GM12878 (cell line): ENCODE results near the gene CXCL8.
"Not testable (repeated sequence)": the region's sequence is repeated elsewhere in the genome, so short reads cannot be mapped to it uniquely, and the experiment has no call there.

Source experiments
- CEBPB ChIP-seq, 2 experiments: fragments of 150-350 bp in 1 of 2; IDR thresholded peaks; 2 replicates each; pipeline ENCODE4 v1.6.1; 2012 to 2014; ENCODE audit warnings: low read depth in 2 of 2, low read length in 2 of 2, borderline replicate concordance in 1 of 2, inconsistent platforms in 1 of 2
- EZH2 ChIP-seq: IDR thresholded peaks from 2 replicates; pipeline ENCODE4 v1.6.1; 2012; ENCODE audit warnings: low read depth, mild to moderate bottlenecking, control low read depth, inconsistent platforms, low read length, borderline replicate concordance; ENCODE audit not compliant: control insufficient read depth
- POLR2A ChIP-seq: IDR thresholded peaks from 2 replicates; pipeline ENCODE4 v1.6.1; 2011; ENCODE audit warnings: low read depth, mild to moderate bottlenecking, low read length
- RFX5 ChIP-seq: IDR thresholded peaks from 2 replicates; pipeline ENCODE4 v1.6.1; 2011; ENCODE audit warnings: low read depth, low read length, improper control_type of control experiment
- TF ChIP-seq, protein P1 (sequence below): IDR thresholded peaks from 2 replicates; pipeline ENCODE4 v1.6.1; 2012; ENCODE audit warnings: mild to moderate bottlenecking, low read depth, low read length
- TF ChIP-seq, protein P2 (sequence below): fragments of 450-650 bp; IDR thresholded peaks from 2 replicates; pipeline ENCODE4 v1.6.1; 2017; ENCODE audit warnings: antibody characterized with exemption, mild to moderate bottlenecking, moderate library complexity

GRCh38 chr4:73691201-73691600 is 49.2 kb upstream of the CXCL8 start:
- TF ChIP-seq CEBPB (IDR thresholded peaks at IDR 0.05; ENCODE audit: borderline replicate concordance in 1 of 2, low read depth in 2 of 2, low read length in 2 of 2); RFX5; POLR2A; EZH2: not testable (repeated sequence)
- TF ChIP-seq, protein P1, sequence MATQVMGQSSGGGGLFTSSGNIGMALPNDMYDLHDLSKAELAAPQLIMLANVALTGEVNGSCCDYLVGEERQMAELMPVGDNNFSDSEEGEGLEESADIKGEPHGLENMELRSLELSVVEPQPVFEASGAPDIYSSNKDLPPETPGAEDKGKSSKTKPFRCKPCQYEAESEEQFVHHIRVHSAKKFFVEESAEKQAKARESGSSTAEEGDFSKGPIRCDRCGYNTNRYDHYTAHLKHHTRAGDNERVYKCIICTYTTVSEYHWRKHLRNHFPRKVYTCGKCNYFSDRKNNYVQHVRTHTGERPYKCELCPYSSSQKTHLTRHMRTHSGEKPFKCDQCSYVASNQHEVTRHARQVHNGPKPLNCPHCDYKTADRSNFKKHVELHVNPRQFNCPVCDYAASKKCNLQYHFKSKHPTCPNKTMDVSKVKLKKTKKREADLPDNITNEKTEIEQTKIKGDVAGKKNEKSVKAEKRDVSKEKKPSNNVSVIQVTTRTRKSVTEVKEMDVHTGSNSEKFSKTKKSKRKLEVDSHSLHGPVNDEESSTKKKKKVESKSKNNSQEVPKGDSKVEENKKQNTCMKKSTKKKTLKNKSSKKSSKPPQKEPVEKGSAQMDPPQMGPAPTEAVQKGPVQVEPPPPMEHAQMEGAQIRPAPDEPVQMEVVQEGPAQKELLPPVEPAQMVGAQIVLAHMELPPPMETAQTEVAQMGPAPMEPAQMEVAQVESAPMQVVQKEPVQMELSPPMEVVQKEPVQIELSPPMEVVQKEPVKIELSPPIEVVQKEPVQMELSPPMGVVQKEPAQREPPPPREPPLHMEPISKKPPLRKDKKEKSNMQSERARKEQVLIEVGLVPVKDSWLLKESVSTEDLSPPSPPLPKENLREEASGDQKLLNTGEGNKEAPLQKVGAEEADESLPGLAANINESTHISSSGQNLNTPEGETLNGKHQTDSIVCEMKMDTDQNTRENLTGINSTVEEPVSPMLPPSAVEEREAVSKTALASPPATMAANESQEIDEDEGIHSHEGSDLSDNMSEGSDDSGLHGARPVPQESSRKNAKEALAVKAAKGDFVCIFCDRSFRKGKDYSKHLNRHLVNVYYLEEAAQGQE, result not testable (repeated sequence)
- TF ChIP-seq, protein P2, sequence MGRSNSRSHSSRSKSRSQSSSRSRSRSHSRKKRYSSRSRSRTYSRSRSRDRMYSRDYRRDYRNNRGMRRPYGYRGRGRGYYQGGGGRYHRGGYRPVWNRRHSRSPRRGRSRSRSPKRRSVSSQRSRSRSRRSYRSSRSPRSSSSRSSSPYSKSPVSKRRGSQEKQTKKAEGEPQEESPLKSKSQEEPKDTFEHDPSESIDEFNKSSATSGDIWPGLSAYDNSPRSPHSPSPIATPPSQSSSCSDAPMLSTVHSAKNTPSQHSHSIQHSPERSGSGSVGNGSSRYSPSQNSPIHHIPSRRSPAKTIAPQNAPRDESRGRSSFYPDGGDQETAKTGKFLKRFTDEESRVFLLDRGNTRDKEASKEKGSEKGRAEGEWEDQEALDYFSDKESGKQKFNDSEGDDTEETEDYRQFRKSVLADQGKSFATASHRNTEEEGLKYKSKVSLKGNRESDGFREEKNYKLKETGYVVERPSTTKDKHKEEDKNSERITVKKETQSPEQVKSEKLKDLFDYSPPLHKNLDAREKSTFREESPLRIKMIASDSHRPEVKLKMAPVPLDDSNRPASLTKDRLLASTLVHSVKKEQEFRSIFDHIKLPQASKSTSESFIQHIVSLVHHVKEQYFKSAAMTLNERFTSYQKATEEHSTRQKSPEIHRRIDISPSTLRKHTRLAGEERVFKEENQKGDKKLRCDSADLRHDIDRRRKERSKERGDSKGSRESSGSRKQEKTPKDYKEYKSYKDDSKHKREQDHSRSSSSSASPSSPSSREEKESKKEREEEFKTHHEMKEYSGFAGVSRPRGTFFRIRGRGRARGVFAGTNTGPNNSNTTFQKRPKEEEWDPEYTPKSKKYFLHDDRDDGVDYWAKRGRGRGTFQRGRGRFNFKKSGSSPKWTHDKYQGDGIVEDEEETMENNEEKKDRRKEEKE, result not testable (repeated sequence)
